Stimulated activated CD4-positive, alpha-beta T cell treated with anti-CD3 and anti-CD28 coated beads, Interleukin-15, amount 100 ng/mL, for 1 hour (primary cell): Measurements from ENCODE around the gene SULT1A1.
A peak's percentile ranks its signal among the peaks of the same experiment; 100 is the strongest.
"Not testable (repeated sequence)": the region's sequence is repeated elsewhere in the genome, so short reads cannot be mapped to it uniquely, and the experiment has no call there.

Experiments
- DNase-seq, 2 donors: peaks; one replicate each; pipeline ENCODE4 v3.0.0-alpha.2; 2020; ENCODE audit warnings: low read depth in 1 of 2, low spot score in 1 of 2

Gene SULT1A1

DNA sequence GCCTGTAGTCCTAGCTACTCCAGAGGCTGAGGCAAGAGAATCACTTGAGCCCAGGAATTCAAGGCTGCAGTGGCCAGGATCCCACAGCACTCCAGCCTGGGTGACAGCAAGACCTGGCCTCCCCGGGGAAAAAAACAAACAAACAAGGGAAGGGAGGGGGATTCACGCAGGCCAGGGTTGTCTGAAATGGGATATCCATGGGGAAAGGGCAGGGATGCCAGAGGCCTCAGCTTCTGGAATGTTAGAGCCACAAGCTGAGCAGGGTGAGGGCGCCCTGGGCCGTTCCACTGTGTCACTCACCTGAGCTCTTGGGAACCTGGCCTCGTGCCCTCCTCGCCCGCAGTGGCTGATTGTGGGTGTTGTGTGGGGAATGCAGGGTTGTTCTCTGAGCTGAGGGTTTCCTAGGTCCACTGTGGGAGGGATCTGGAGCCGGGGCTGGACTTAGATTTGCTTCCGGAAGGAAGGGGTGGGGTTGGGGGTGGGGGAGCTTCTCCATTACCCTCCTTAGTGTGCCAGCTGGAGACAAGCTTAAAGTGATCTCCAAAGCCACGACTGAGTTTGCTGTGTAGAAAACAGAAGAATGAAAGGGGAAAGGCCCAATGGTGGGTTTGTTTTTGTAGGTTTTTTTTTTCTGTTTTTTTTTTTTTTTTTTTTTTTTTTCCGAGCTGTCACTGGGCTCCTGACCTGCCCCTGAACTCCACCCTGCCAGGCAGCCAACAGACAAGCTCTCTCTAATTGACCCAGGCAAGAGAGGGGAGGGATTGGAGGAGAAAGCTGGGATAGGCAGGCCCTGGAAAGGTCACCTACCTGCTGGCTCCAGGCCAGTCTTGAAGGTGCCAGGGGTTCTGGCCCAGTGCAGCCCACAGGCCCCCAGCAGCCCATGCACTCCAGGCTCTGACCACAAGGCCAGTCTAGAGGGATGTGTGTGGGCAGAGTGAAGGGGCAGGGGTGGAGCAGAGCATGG, at the start of gene SULT1A1:
TSS of gene SULT1A1 (minus strand) at position 414 of the 964 bp plus-strand sequence. CDS start 1,189 bp downstream, outside the sequence.
- DNase-seq: no peak

DNA sequence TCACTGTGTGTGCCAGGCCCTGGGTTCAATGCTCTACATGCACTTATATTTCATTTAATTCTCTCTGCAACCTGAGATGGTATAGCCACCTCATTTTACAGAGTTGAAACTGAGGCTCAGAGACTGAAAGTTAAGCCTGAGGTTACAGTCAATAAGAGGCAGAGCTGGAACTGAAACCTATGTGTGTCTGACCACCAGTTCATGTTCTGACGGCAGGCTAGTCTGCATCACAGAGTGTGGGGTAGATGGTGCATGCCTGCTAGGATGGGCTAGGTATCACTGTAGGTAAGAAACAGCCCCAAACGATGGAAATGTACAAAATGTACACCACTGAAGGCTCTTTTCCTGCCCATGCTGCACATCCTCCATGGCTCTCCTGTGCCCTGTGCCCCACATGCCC, 30.1 kb upstream of the SULT1A1 start:
- DNase-seq: not testable (repeated sequence)

DNA sequence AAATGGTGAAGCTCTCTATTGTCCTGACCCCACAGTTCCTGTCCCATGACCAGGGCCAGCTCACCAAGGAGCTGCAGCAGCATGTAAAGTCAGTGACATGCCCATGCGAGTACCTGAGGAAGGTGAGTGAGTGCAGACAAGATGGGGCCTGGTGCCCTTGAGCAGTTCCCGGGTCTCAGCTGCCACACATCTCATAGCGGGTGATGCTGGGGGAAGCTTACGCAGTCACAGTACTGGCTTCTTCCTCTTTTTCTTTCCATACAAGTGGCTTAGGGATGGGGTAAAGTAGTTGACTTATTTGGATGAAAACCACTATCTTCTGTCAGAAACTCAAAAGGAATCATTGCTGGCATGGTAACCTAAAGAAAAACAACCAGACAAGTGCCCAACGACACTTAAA, 28.5 kb upstream of the SULT1A1 start:
- DNase-seq: not testable (repeated sequence)

DNA sequence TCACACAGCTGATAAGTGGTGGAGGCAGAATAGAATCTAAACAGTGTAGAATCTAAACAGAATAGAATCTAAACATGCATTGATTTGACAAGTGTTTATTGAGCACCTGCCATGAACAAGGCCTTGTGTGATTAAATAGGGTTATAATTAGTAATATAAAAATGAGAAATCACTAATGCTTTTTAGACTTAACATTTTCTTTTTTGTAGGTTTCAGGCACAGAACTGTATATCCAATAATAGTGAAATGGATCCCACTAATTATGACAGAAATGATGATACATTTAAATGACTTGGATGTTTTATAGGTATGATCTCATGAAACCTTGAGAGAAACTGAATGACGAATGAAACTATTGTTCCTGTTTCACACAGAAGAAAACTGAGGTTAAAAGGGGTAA, 27.9 kb upstream of the SULT1A1 start, which contains the start of gene NPIPB8:
TSS of gene NPIPB8 (plus strand) at position 301 of the 400 bp plus-strand sequence. CDS start 296 bp downstream, outside the sequence.
- not testable (repeated sequence) for DNase-seq

DNA sequence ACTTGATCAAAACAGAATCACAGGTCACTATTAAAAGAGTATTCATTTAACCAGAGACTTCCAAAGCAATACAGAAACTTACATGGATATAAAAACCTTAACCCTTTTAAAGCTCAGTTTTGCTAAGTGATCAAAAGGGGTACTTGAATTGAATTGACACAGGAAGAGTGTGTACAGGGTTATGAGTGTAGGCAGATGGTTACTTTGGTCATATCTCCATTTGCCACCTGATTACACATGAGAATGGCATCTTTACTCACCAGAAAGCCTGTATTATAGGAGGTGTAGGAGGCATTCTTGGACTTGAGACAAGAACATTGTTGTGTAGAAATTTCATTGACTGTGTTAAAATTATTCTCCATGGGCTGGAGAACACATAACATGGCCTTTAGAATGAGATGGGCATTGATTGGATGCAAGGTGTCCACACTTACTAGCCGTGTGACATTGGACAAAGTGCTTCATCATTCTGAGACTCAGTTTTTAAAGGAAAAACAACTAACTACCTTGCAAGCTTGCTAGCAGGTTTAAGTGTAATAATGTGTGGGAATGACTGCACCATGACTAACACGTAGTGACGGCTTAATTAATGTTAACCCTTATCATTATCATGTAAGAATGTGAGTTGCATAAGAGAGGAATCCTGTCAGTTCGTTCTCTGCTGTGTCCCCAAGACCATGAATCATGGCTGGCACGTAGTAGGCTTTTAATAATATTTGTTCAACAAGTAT, 26.4 kb upstream of the SULT1A1 start:
- DNase-seq: not testable (repeated sequence)

DNA sequence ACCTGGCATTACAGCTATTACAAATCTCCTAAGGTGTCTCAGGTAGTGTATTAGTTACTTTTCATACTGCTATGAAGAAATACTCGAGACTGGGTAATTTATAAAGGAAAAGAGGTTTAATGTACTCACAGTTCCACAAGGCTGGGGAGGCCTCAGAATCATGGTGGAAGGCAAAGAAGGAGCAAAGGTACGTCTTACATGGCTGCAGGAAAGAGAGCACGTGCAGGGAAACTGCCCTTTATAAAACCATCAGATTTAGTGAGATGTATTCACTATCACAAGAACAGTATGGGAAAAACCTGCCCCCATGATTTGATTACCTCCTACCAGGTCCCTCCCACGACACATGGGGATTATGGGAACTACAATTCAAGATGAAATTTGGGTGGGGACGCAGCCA, 21.1 kb upstream of the SULT1A1 start:
- not testable (repeated sequence) for DNase-seq

DNA sequence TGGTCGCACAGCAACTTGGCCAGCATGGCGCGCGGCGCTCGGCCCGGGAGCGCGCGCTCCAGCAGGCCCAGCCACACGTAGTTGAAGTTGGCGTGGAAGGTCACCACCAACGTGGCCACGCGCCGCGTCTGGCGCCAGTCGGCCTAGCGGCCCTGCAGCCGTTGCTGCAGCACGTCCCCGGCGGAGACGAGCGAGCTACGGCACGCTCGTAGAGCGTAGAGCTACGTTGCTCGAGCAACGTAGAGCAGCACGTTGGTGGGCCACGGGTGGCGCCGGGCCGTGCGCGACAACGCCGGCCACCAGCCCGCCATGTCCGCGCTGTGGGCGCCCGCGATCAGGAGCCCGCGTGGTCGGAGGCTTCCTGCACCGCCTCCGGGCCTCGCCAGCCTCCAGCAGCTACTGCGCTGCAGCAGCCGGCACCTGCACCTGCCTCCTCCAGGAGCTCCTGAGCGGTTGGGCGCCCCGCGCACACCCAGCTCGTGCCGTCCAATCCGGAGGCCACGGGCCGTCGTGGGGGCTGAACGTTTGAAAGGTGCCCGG, 13.4 kb upstream of the SULT1A1 start:
- DNase-seq: peak; percentile 34 to 58

DNA sequence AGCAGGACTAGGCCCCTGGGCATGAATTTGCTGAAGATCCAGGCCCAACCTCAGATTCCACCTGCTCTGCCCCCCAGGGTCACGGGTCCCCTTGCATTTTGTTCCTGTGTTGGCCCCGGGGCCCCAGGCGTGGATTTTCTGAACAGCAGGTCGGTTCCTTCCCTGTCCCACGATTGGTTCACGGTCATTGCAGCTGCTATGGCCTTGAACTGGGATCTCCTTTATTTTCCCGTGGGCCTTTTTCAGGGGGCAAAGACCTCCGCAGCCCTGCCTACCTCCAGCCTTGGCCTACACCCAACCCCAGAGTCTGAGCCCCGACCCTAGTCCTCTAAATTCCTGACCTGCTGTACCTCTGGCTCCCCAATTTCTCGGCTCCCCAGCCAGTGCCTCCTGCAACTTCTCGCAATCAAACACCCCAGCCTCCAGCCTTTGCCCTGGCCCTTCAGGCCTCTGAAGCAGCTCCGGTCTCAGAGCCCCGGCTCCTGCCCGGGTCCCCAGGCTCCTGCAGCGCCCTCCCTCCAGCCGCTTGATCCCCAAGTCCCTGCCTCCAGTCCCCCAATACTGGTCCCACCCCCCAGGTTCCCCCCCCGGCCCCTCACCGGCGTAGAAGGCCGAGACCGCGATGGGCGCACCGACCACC, 12.8 kb upstream of the SULT1A1 start:
- not testable (repeated sequence) for DNase-seq

- no peak for DNase-seq
Measured at GRCh38 chr16:28621481-28622155, 11.8 kb upstream of the SULT1A1 start.

DNA sequence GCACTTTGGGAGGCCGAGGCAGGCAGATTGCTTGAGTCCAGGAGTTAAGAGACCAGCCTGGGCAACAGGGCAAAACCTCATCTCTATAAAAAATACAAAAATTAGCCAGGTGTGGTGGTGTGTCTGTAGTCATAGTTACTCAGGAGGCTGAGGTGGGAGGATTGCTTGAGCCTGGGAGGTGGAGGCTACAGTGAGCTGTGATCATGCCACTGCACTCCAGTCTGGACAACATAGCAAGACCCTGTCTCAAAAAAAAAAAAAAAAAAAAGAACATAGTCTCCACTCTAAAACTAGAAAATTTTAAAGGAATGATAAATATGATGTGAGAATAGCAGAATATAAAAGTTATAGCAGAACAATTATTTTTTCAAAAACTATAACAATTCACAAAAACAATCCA, 10.5 kb upstream of the SULT1A1 start:
- not testable (repeated sequence) for DNase-seq

DNA sequence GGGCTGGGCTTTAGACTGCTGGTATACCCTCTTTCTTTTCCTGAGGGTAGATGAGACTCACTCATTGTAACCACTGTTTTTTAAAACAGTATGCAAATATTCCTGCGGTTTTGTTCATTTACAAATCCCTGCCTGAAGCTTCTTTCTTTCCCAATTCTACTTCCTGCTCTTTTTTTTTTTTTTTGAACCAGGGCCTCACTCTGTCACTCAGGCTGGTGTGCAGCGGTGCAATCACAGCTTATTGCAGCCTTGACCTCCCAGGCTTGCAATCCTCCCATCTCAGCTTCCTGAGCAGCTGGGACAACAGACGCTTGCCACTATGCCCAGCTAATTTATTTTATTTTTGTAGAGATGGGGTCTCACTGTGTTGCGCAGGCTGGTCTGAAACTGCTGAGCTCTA, 8.0 kb upstream of the SULT1A1 start:
- no peak for DNase-seq

DNA sequence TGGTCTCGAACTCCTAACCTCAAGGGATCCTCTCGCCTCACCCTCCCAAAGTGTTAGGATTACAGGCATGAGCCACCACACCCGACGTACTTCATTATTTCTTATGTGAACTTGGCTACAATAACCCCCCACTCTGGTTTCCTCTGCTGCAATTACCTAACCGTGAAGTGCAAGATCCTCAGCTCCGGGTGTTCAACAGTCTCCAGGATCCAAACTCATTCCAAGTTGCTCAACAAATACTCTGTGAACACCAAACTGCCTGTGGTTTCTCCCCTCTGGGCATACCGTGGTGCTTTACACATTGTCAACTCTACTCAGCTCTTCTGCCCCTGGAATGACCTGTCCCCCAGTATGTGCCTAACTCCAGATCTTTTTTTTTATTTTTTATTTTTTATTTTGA, 6.8 kb upstream of the SULT1A1 start:
- no peak for DNase-seq

DNA sequence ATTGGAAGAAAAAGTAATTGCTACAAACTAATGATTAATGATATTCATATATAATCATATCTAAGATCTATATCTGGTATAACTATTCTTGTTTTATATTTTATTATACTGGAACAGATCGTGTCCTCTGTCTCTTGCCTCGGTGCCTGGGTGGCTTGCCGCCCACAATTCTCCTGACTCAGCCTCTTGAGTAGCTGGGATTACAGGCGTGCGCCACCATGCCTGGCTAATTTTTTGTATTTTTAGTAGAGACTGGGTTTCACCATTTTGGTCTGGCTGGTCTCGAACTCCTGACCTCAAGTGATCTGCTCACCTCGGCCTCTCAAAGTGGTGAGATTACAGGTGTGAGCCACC, 6.4 kb upstream of the SULT1A1 start:
- DNase-seq: not testable (repeated sequence)

GRCh38 chr16:28615486-28616223, 5.8 kb upstream of the SULT1A1 start:
- DNase-seq: not testable (repeated sequence)

DNA sequence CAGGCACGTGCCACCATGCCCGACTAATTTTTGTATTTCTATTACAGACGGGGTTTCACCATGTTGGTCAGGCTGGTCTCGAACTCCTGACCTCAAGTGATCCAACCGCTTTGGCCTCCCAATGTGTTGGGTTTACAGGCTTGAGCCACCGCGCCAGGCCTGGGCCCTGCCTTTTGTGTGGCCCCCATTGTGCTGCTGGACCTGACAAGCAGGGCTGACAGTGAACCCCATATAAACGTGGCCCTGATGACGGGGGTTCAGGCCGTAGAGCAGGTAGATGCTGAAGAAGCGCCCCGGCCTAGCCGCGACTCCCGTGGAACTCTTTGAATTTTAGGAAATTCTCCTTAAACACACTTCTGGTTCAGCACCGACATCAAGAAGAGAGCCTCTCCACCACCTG, 4.7 kb upstream of the SULT1A1 start:
- DNase-seq: not testable (repeated sequence)

GRCh38 chr16:28613912-28614311, 4.1 kb upstream of the SULT1A1 start:
- DNase-seq: not testable (repeated sequence)

DNA sequence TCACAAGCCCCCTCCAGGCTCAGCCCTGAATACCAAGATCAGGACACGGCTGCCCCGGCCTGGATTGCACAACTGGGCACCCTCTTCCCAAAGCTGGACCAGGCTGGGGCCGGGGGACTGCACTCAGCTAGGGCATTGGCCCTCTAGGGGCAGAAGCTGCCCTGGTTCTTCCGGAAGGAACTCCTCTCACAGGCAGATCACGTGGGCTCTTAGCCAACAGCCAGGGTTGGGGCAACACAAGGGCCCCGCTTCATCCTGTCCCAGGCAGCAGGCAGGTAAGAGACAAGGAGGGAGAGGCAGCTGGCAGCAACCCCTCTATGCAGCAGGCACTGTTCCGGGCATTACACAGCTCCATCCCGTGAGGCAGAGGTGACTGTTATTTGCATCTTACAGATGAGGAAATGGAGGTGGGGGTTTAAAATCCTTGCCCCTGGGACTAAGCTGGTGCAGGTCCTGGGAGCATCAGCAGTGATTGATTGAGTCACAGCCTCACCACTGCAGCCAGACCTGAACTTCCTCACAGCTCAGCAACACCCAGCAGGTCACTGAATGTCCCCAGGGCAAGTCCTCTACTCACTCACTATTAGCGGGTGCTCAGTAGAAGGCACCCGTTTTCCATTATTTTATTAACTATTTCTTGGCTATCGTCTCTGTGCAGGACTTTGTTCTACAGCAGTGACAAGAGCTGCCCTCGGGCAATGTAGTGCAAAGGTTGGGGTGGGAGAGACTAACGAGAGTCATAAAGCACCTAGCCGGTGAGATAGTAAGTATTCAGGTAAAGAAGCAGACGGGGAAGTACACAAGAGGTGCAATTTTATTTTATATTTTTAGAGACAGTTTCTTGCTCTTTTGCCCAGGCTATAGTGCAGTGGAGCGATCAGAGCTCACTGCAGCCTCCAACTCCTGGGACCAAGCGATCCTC, 2.8 kb upstream of the SULT1A1 start:
- DNase-seq: not testable (repeated sequence)

DNA sequence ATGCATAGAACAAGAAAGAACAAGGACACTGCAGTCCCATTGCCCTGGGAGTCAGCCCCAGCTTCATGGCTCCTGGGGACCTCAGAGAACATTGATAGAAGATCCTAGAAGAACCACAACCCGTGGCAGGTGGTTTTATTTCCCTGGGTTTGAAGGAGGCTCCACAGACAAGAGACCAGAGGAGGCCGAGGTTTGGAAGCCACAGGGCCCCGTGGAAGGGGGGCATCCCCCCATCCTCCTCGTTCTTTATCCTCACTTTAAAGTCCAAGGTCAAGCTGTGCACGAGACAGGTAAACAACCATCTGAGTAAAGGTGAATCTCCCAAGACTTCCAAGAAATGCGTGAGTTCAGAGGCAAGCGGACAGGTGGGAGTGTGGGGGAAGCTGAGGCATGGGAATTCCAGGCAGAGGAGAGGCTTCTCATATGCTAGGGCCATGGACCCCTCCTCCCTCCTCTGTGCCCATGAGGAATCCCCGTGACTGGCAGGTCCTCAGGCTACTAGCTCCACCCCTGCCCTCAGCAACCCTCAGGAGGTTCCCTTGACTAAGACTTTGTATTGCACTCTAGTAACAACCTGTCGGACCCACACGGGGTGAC, 849 bp upstream of the SULT1A1 start:
- no peak for DNase-seq
